ENCODE results near the gene URAD.
"Not testable (repeated sequence)": the region's sequence is repeated elsewhere in the genome, so short reads cannot be mapped to it uniquely, and the experiment has no call there.

URAD gene

DNA sequence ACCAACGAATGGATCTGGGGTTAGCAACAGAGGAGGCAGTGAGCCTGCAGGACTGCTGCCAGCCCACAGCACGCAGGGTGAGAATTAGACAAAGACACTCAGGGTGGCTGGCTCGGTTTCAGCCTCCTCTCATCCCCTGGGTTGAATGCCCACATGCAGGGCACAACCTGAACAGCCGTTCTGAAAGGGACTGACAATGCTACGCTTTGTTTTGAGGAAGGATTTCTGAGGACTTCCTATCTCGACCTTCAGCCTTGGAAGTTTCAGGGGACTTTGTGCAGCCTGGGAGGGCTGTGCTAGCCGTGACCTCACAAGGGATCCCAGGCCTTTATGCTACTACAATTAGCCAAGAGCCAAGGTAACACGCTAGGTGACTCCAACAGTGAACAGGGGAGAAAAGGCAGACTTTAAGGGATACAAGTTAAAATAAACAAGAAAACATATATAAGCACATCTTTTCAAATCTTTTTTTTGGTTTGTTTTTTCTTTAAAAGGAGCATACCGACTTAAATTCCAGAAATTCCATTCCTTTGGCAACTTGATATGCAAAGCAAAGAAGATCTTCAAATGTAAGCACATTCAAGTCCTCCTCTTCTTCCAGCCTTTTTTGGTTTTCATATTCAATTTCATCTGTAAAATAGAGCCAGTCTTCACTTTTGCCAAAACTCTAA lies 34.5 kb upstream of the URAD start:
- no peaks in the 10 kb centered on the region for H3K36me3 ChIP-seq (ENCODE audit: insufficient read depth, low read length)
- no peaks in the 10 kb centered on the region for H3K4me1 ChIP-seq (ENCODE audit: insufficient read depth, low read length)
- H3K27ac ChIP-seq (ENCODE audit: low read depth, low read length) = no peak overlapping the region

DNA sequence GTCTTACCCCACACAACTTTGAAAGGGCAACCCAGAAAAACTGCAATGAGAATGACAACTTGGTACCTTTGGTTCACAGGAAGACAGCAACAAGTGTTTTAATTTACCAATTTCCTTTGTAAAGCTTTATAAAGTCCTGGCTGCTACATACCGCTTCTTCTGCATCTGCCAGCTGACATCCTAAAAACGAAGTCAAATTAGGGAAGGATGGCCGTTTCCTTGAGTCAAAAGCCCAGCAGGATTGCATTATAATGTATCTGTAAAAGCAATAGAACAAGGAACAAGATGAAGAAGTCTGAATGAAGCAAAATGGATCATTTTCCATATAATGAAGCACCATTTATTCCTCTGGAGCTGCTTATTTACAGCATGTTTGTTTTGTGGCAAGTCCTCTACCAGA lies 25.8 kb upstream of the URAD start:
- no peaks in the 10 kb centered on the region for H3K4me1 ChIP-seq (ENCODE audit: insufficient read depth, low read length)

More for the DNA sequence above, 34.5 kb upstream of the URAD start:
- H3K9me3 ChIP-seq (ENCODE audit: low read length) = no peaks in the 10 kb centered on the region
- H3K4me3 ChIP-seq (ENCODE audit: low read depth in 1 of 2, low read length in 2 of 2) = no peak overlapping the region
- no peaks in the 10 kb centered on the region for H3K27me3 ChIP-seq (ENCODE audit: control insufficient read depth in 1 of 2, insufficient read depth in 2 of 2, low read length in 2 of 2)
- no peak overlapping the region for H3K9ac ChIP-seq (ENCODE audit: low read length)

DNA sequence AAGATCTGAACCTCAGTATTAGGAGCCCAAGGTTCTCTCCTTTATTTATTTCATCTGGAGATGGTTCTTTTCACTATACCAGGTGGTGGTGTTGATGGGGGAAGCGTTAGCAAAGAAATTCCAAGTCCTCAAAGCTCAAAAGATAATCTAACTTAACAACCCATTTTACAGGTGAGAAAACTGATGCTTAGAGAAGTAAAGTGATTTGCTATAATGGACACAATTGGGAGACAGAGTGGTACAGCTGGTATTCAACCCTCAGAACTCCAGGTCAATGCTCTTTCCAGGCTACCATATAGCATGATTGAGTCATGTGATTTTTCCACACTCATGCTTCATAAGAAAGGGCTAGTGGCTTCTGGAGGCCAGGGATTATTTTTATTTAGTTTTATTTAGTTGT lies 25.0 kb upstream of the URAD start:
- Histone ChIP-seq H3K27ac (ENCODE audit: low read depth, low read length) (no peak overlapping the region), H3K27me3 (ENCODE audit: control insufficient read depth in 1 of 2, insufficient read depth in 2 of 2, low read length in 2 of 2) (no peaks in the 10 kb centered on the region), H3K36me3 (ENCODE audit: insufficient read depth, low read length) (no peaks in the 10 kb centered on the region)

More for the DNA sequence above, 25.8 kb upstream of the URAD start:
- Histone ChIP-seq H3K4me3 (ENCODE audit: low read depth in 1 of 2, low read length in 2 of 2) (no peak overlapping the region), H3K9me3 (ENCODE audit: low read length) (no peaks in the 10 kb centered on the region), H3K27ac (ENCODE audit: low read depth, low read length) (no peak overlapping the region), H3K27me3 (ENCODE audit: control insufficient read depth in 1 of 2, insufficient read depth in 2 of 2, low read length in 2 of 2) (no peaks in the 10 kb centered on the region), H3K36me3 (ENCODE audit: insufficient read depth, low read length) (no peaks in the 10 kb centered on the region), H3K9ac (ENCODE audit: low read length) (no peak overlapping the region)

DNA sequence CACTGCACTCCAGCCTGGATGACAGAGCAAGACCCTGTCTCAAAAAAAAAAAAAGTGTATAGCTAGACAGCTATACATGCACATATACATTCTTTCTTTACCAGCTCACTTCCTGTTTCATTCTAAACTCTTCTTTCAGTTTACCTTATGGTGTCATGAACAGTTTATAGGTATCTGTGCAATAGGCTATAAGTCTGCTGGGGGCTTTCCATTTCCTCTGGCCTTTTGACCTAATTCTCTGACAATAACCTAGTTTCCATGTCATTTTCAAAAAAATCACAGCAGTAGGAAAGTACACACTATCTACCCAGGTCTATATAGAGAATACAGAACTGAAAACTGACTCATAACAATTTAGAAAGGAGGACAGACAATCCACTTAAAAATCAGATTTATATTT lies 24.4 kb upstream of the URAD start:
- Histone ChIP-seq H3K36me3 (ENCODE audit: insufficient read depth, low read length) (no peaks in the 10 kb centered on the region), H3K9me3 (ENCODE audit: low read length) (no peaks in the 10 kb centered on the region), H3K4me1 (ENCODE audit: insufficient read depth, low read length) (no peaks in the 10 kb centered on the region), H3K9ac (ENCODE audit: low read length) (no peak overlapping the region), H3K27me3 (ENCODE audit: control insufficient read depth in 1 of 2, insufficient read depth in 2 of 2, low read length in 2 of 2) (no peaks in the 10 kb centered on the region), H3K27ac (ENCODE audit: low read depth, low read length) (no peak overlapping the region), H3K4me3 (ENCODE audit: low read depth in 1 of 2, low read length in 2 of 2) (no peak overlapping the region)

More for the DNA sequence above, 25.0 kb upstream of the URAD start:
- Histone ChIP-seq H3K4me3 (ENCODE audit: low read depth in 1 of 2, low read length in 2 of 2) (no peak overlapping the region), H3K4me1 (ENCODE audit: insufficient read depth, low read length) (no peaks in the 10 kb centered on the region), H3K9me3 (ENCODE audit: low read length) (no peaks in the 10 kb centered on the region), H3K9ac (ENCODE audit: low read length) (no peak overlapping the region)

DNA sequence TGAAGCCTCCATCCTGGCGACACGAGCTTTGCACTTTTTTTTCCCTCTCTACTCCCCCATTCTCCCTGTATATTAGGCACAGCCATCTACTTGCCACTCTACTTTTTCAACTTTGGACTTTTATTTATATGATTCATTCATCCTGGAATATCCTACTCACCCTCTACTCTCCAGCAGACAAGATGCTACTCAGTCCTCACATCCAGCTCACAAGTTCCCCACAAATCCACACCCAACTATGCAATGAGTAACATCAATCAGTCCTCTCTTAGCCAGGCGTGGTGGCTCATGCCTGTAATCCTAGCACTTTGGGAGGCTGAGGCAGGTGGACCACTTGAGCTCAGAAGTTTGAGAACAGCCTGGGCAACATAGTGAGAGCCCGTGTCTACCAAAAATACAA lies 23.9 kb upstream of the URAD start:
- no peaks in the 10 kb centered on the region for H3K27me3 ChIP-seq (ENCODE audit: control insufficient read depth in 1 of 2, insufficient read depth in 2 of 2, low read length in 2 of 2)

DNA sequence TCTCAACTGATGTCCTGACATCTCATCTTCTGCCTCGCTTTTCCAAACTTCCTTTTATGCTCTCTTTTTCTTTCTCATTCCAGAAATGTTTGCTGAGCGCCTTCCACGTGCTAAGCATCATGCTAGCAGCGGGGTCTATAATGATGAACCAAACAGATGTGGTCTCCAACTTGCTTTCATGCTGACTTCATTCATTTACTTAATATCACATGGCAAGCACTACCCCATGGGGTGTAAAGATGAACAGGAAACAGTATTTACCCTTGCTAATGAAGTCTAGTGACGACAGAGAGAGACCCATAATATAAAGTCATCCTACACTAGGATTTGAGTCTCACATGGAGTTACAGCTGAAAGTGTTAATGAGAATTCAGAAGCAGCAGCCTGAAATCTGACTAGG lies 21.6 kb upstream of the URAD start:
- H3K9ac ChIP-seq (ENCODE audit: low read length) = no peak overlapping the region
- H3K4me1 ChIP-seq (ENCODE audit: insufficient read depth, low read length) = no peaks in the 10 kb centered on the region
- no peaks in the 10 kb centered on the region for H3K9me3 ChIP-seq (ENCODE audit: low read length)
- no peaks in the 10 kb centered on the region for H3K27me3 ChIP-seq (ENCODE audit: control insufficient read depth in 1 of 2, insufficient read depth in 2 of 2, low read length in 2 of 2)
- H3K4me3 ChIP-seq (ENCODE audit: low read depth in 1 of 2, low read length in 2 of 2) = no peak overlapping the region
- no peaks in the 10 kb centered on the region for H3K36me3 ChIP-seq (ENCODE audit: insufficient read depth, low read length)
- H3K27ac ChIP-seq (ENCODE audit: low read depth, low read length) = no peak overlapping the region

More for the DNA sequence above, 23.9 kb upstream of the URAD start:
- Histone ChIP-seq H3K9me3 (ENCODE audit: low read length) (no peaks in the 10 kb centered on the region), H3K9ac (ENCODE audit: low read length) (no peak overlapping the region), H3K36me3 (ENCODE audit: insufficient read depth, low read length) (no peaks in the 10 kb centered on the region), H3K4me3 (ENCODE audit: low read depth in 1 of 2, low read length in 2 of 2) (no peak overlapping the region), H3K4me1 (ENCODE audit: insufficient read depth, low read length) (no peaks in the 10 kb centered on the region), H3K27ac (ENCODE audit: low read depth, low read length) (no peak overlapping the region)

DNA sequence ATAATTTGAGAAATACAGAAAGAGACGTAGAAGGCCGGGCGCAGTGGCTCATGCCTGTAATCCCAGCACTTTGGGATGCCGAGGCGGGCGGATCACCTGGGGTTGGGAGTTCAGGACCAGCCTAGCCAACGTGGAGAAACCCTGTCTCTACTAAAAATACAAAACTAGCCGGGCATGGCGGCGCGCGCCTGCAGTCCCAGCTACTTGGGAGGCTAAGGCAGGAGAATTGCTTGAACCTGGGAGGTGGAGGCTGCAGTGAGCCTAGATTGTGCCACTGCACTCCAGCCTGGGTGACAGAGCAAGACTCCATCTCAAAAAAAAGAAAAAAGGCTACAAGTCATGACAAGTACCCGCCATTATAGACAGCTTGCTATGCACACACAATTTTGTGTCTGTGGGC lies 16.5 kb upstream of the URAD start:
- not testable (repeated sequence) for H3K27me3 ChIP-seq (ENCODE audit: control insufficient read depth in 1 of 2, insufficient read depth in 2 of 2, low read length in 2 of 2); H3K9ac ChIP-seq (ENCODE audit: low read length); H3K36me3 ChIP-seq (ENCODE audit: insufficient read depth, low read length); H3K4me3 ChIP-seq (ENCODE audit: low read depth in 1 of 2, low read length in 2 of 2); H3K9me3 ChIP-seq (ENCODE audit: low read length); H3K27ac ChIP-seq (ENCODE audit: low read depth, low read length); H3K4me1 ChIP-seq (ENCODE audit: insufficient read depth, low read length)

DNA sequence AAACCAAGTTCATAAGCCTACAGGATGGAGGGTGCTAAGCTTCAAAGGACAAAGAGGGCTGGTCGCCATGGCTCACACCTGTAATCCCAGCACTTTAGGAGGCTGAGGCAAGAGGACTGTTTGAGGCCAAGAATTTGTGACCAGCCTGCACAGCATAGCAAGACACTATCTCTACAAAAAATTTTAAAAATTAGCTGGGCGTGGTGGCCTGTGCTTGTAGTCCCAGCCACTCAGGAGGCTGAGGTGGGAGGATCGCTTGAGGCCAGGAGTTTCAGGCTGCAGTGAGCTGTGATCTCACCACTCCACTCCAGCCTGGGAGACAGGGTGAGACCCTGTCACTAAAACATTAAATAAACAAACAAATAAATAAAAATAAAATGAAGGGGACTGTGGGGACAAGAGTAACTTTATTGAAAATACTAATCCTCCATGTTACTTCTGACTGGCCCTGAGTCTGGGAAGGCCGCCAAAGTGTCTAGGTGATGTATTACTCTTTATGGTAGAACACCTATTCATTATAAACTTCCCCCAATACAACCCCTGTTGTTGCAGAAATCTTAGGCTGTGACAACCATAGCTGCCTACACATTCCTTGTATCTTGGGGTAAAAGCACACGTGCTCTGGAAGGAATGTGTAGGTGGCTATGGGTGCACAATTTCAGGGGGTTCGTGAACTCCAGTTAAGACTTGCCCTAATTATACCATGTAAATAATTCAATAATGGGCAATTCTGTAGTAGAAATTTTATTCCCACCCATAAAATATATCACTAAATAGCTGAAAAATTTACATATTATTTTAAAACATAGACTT lies 14.6 kb upstream of the URAD start:
- H3K36me3 ChIP-seq (ENCODE audit: insufficient read depth, low read length) = no peaks in the 10 kb centered on the region
- no peaks in the 10 kb centered on the region for H3K4me1 ChIP-seq (ENCODE audit: insufficient read depth, low read length)
- no peak overlapping the region for H3K27ac ChIP-seq (ENCODE audit: low read depth, low read length)
- no peak overlapping the region for H3K4me3 ChIP-seq (ENCODE audit: low read depth in 1 of 2, low read length in 2 of 2)
- H3K9me3 ChIP-seq (ENCODE audit: low read length) = no peaks in the 10 kb centered on the region
- H3K27me3 ChIP-seq (ENCODE audit: control insufficient read depth in 1 of 2, insufficient read depth in 2 of 2, low read length in 2 of 2) = no peaks in the 10 kb centered on the region
- H3K9ac ChIP-seq (ENCODE audit: low read length) = no peak overlapping the region

DNA sequence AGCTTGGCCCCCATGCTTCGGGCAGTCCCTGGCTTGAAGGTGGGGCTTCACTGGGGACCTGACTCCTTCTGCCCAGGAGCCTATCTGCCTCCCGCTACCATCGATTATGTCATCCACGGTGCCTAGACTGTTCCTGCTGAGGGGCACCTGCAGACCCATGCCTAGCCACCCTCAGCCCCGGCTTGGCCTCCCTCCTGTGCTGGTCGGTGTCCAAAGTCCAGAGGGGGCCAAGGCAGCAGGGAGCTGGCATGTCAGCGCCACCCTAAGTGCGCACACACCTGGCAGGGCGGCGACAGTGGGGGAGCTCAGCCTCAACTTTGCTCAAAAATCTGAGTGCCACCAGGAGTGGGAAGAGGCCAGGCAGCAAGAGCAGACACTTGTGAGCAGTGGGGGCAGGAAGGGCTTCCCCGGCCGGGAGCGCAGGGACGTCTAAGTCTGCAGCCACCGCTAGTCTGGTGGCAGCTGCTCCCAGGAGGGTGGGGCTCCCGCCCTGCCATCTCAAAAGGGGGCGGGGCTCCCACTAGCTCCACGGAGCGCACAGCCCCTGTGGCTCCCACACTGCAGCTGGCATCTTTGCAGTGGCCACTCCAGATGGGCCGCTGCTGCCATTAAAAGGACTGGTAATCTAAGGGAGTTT lies 13.5 kb upstream of the URAD start:
- Histone ChIP-seq H3K36me3 (ENCODE audit: insufficient read depth, low read length) (no peaks in the 10 kb centered on the region), H3K9me3 (ENCODE audit: low read length) (no peaks in the 10 kb centered on the region), H3K27ac (ENCODE audit: low read depth, low read length) (no peak overlapping the region), H3K27me3 (ENCODE audit: control insufficient read depth in 1 of 2, insufficient read depth in 2 of 2, low read length in 2 of 2) (no peaks in the 10 kb centered on the region), H3K9ac (ENCODE audit: low read length) (no peak overlapping the region), H3K4me3 (ENCODE audit: low read depth in 1 of 2, low read length in 2 of 2) (no peak overlapping the region), H3K4me1 (ENCODE audit: insufficient read depth, low read length) (no peaks in the 10 kb centered on the region)

DNA sequence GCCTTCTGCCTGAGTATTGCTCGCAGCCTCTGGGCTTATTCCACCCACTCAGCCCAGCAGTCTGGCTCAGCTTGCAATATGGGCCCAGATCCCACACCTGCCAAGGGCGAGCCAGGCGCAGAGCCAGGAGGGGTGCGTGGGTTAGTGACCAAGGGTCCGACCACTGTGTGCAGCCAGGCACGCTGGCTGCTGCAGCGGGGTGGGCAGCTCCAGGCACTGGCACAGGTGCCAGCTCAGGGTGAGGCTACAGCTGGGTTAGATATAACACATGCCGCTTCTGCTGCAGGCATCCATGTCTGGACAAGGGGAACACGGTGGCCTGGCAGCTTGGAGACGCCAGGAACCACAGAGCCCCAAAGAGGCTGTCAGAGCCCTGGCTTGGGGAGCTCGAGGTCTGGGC lies 12.6 kb upstream of the URAD start:
- Histone ChIP-seq H3K27ac (ENCODE audit: low read depth, low read length) (no peak overlapping the region), H3K4me3 (ENCODE audit: low read depth in 1 of 2, low read length in 2 of 2) (no peak overlapping the region), H3K36me3 (ENCODE audit: insufficient read depth, low read length) (no peaks in the 10 kb centered on the region), H3K27me3 (ENCODE audit: control insufficient read depth in 1 of 2, insufficient read depth in 2 of 2, low read length in 2 of 2) (no peaks in the 10 kb centered on the region), H3K4me1 (ENCODE audit: insufficient read depth, low read length) (no peaks in the 10 kb centered on the region), H3K9me3 (ENCODE audit: low read length) (no peaks in the 10 kb centered on the region), H3K9ac (ENCODE audit: low read length) (no peak overlapping the region)

DNA sequence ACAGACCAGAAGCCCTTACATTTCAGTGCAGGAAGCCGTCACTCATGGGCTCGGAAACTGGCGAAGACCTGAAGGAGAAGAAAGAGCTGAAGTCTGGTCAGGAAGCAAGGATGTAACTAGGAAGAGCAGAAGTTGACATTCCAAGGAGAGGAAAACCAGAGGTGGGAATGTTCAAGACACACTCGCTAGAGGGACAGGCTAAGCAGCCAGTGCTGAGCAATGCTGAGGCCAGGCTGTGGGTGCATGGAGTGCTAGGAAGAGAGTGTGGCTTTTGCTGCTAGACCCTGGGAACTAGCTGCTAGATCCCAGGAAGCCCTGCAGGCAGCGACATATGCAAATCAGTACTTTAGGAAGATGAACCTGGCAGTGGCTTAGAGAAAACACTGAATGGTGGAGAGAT lies 12.1 kb upstream of the URAD start:
- H3K27me3 ChIP-seq (ENCODE audit: control insufficient read depth in 1 of 2, insufficient read depth in 2 of 2, low read length in 2 of 2) = no peaks in the 10 kb centered on the region
- no peaks in the 10 kb centered on the region for H3K36me3 ChIP-seq (ENCODE audit: insufficient read depth, low read length)
- no peaks in the 10 kb centered on the region for H3K9me3 ChIP-seq (ENCODE audit: low read length)
- no peak overlapping the region for H3K4me3 ChIP-seq (ENCODE audit: low read depth in 1 of 2, low read length in 2 of 2)
- H3K4me1 ChIP-seq (ENCODE audit: insufficient read depth, low read length) = no peaks in the 10 kb centered on the region
- no peak overlapping the region for H3K27ac ChIP-seq (ENCODE audit: low read depth, low read length)
- H3K9ac ChIP-seq (ENCODE audit: low read length) = no peak overlapping the region

All from muscle layer of colon (tissue), 2 donors.